CD4-positive, alpha-beta T cell treated with Interleukin-17A for 1 hour (primary cell): ENCODE data around the gene HDGFL2.

Experiments
- DNase-seq: peaks from one replicate; pipeline ENCODE4 v3.0.0-alpha.2; 2020

The HDGFL2 gene

GRCh38 chr19:4472174-4472974 is at the start of gene HDGFL2:
Gene HDGFL2, plus strand, starts transcription at chr19:4472297. Its CDS starts 54 bp downstream, at chr19:4472351.
- DNase-seq: no peak

- DNase-seq: no peak
These were observed 48.5 kb upstream of the HDGFL2 start for GRCh38 chr19:4423416-4424126.

DNA sequence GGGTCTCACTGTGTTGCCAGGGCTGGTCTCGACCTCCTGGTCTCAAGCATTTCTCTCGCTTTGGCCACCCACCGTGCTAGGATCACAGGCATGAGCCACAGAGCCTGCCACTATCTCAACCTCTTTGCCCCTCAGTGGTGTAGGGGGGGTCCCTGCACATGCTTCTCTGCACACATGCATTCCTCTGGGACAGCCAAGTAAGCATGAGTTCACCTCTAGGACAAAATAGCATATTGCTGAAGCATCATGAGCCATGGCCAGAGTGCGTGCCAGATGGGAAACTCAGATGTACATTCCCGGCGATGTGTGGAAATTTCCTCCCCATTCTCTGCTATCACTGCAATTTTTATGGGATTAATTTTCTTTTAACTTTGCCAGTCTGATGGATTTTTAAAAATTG is 46.6 kb upstream of the HDGFL2 start:
- no peak for DNase-seq

- DNase-seq: no peak
These were observed 43.6 kb upstream of the HDGFL2 start for GRCh38 chr19:4428326-4428975.

DNA sequence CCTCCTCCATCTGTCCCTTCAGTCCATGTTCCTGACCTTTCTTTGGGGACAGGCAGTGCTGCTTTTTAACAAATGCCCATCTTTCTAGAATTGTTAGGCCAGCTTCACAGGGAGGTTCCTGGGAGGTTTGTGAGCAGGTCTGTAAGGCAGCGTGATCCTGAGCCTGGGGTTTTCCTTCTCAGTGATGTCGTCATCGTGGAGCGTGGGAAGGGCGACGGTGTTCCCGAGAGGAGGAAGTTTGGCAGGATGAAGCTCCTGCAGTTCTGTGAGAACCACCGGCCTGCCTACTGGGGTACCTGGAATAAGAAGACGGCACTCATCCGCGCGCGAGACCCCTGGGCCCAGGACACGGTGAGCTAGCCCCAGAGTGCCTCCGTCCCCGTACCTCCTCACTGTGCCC is 42.8 kb upstream of the HDGFL2 start:
- no peak for DNase-seq

DNA sequence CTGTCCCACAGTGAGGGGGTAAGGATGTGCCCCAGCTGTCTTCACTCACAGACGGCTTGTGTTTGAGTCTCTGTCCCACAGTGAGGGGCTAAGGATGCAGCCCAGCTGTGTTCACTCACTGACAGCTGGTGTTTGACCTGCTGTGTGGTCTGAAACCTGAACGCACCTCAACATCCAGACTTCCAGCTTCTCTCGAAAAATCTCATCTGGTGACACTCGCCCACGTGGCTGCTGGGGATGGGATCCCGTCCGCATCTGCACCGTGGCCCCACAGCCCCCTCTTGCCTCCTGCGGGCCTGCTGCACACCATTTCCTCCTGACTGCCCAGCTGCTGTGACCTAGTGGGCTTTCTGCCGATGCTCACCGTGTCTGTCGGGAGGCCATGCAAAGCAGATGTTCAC is 42.3 kb upstream of the HDGFL2 start:
- no peak for DNase-seq

DNA sequence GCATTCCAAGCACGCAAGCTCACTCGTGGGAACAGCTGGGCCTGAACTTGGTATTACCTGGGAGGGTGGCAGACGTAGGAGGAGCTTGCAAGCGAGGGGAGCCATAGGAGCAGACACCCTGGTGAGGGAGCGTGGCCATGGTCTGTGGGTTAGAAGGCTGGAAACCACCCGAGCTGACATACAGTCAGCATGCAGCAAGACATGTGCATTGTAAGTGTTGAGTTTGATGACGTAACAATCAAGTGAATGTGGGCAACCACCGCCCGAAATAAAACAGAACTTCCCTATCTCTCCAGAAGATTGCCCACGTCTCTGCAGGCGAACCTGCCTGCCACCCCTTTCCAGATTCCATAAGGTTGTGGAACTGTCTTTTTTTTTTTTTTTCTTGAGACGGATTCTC is 41.3 kb upstream of the HDGFL2 start:
- peak; percentile 33 for DNase-seq

DNA sequence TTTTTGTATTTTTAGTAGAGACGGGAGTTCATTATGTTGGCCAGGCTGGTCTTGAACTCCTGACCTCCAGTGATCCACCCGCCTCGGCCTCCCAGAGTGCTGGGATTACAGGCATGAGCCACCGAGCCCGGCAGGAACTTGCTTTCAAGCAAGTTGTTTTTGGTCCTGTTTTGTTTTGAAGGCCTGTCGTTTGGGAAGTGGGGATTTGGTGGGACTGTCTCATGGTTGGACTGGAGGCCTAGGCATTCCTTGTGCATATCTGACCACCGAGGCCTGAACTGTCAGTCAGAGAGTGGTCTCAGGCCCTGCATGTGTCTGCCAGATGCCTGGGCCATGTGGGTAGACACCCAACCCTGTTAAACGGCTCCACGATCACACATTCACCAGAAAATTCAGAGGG is 40.8 kb upstream of the HDGFL2 start:
- no peak for DNase-seq

- DNase-seq: peak; percentile 31
These were observed 40.1 kb upstream of the HDGFL2 start for GRCh38 chr19:4431808-4432674.

DNA sequence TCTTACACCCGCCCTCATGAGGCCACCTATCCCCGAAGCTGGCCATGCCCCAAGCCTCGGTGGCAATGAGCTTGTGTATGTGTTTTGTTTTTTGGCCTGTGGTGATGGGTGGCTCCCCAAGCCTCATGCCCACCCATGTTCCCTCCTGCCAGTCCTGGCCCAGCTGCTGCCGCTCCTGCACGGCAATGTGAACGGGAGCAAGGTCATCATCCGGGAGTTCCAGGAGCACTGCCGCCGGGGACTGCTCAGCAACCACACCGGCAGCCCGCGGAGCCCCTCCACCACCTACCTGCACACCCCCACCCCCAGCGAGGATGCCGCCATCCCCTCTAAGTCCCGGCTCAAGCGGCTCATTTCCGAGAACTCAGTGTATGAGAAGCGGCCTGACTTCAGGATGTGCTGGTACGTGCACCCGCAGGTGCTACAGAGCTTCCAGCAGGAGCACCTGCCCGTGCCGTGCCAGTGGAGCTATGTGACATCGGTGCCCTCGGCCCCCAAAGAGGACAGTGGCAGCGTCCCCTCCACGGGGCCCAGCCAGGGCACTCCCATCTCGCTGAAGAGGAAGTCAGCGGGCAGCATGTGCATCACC is 39.1 kb upstream of the HDGFL2 start:
- no peak for DNase-seq

DNA sequence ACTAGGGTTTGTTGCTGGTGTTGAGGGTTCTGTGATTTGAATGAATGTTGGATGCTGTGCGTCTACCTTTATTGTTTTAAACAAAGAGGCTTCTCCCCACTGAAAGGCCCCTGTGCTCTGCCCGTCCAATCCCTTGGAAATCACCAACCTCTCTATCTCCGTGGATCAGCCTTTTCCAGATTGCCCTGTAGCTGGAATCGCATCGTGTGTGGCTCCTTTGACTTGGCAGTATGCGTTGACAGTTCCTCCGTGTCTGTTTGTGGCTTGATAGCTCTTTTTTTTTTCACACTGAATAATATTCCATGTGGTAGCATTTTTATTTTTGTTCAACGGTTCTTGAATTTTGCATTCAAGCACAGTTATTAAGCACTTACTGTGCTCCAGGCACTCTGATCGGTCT is 37.7 kb upstream of the HDGFL2 start:
- no peak for DNase-seq

- DNase-seq: no peak
These were observed 35.9 kb upstream of the HDGFL2 start for GRCh38 chr19:4436231-4436630.

DNA sequence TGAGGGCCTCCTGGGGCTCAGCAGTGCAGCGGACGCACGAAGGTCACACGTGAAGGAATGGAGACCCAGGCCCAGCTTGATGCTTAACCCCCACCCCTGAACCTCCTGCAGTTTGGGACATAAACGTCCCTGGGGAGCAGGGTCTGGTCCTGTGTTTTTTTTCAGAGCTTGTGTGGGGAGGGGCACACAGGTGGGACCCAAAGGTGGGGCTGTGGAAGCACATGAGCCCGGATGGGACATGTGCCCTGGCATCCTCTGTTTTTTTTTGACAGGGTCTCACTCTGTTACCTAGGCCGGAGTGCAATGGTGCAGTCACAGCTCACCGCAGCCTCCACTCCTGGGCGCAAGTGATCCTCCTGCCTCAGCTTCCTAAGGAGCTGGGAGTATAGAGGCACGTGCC is 35.0 kb upstream of the HDGFL2 start:
- DNase-seq: no peak

DNA sequence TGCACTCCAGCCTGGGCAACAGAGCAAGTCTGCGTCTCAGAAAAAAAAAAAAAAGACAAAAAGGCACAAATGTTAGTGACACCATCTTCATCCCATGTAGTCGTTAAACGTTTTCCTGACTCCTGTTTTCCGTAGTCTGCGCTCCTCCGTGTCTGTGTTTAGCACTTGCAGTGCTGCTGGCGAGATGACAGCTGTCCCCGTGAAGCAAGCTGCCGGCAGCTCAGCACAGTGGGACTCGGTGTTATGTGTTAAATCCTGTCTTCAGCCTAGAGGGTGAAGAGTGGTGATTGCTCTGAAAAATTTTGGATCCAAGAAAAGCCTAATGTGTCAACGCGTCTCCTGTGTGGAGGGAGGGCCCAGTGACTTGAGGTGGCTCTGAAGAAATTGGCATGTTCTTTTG is 32.9 kb upstream of the HDGFL2 start:
- no peak for DNase-seq

GRCh38 chr19:4441994-4442818 is 29.9 kb upstream of the HDGFL2 start:
- no peak for DNase-seq

- DNase-seq: no peak
These were observed 29.3 kb upstream of the HDGFL2 start for GRCh38 chr19:4442819-4443146.

DNA sequence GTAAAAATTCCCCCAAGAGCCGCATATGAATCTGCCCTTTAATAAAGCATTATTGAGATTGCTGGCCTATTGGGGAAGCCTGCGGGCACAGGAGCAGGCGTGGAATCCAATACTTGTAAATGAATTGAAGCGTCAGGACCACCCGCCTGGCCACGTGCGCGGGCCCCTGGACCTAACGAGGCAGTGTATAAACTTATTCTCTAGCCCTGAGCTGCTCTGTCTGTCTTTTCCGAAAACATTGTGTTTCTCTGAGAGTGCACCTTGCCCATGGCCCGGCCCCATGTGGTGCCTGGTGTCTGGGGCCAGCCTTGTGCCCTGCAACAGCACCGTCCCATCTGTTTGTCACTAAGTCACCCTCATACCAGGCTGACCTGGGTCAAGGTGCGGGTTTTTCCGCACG is 28.9 kb upstream of the HDGFL2 start:
- DNase-seq: no peak

DNA sequence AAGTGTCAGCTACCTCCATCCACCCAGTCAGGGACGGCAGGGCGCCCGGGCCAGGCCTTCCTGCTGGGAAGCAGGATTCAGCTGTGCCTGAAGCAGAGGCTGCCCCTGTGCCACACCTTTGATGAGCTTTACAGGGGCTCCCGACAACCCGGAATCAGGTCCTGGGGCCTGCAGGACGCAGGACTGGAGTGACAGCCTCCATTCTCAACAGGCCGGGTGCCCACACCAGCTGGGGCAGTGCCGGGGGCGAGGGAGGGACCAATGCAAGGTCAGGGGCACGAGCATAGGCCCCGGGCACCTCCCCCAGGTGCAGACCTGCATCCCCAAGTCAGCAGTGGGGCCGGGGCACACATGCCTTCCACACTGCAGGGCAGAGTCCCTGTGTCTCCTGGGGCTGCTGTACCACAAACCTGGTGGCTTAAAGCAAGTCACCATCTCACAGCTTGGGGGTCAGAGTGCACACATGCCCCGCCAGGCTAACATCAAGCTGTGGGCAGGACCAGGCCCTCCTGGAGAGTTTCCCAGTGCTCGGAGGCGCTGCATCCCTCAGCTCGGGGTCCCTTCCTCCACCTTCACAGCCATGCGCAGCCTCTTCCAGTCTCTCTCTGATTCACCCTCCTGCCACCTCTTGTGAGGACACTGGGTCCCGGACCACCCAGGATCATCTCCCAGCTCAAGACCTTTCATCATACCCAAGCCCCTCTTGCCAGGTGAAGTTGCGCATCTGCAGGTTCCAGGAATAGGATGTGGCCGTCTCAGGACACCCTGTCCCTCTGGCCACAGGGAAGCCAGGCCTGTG is 27.9 kb upstream of the HDGFL2 start:
- no peak for DNase-seq

DNA sequence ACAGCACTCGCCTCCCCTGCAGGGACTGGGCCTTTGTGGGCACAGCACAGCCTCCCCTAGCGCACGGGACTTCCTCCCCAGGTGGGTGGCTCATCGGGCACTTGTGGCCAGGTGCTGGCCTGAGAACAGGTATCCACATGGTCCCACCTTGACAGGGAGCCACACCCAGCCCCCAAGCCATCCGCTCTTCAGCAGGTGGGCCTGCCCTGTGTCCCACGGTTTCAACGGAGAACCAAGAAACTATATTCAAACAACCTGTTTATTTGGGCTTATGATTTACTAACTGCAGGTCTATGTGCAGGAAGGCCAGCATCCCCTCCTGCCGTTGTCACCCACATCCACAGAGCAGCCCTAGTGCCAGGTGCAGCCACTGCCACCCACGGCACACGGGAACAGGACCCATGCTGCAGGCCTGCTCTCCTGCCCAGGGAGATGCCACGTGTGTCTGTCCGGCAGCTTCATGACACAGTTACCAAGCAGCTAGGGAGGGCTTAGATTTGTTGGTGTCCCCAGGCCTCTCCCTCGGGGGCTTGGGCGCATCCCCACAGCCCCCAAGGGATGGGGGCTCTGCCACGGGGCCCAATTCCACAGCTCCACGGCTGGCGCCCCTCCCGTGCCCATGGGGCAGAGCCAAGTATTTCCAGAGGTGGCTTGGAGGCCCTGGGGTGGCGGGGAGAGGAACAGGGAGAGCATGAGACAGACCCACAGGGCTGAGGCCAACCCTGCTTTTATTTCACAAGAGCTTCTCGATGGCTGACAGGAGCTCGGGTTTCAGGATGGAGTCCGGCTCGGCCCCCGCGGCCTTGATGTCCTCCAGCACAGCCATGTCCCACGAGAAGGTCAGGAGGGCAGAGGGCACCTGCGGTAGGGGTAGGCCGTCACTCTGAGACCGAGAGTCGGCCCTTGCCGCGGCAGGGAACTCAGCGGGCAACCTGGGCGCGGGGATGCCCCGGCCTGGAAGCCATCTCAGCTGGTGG is 27.0 kb upstream of the HDGFL2 start:
- no peak for DNase-seq
